HepG2 (cell line): ENCODE measurements around the gene ABCG1. TPM values are rescaled to one million over a fixed set of nuclear protein-coding genes. Genes with fewer than 3 reads are reported as not detected.

Experiments
- ARID2 ChIP-seq: sonication (generic); formaldehyde crosslinking; IDR thresholded peaks from 2 replicates; pipeline ENCODE4 v1.8.1; 2022; ENCODE audit warnings: mild to moderate bottlenecking, missing genetic modification reagents, borderline replicate concordance
- ARID4A ChIP-seq: sonication (generic); formaldehyde crosslinking; IDR thresholded peaks from 2 replicates; pipeline ENCODE4 v1.5.0; 2020; ENCODE audit warnings: mild to moderate bottlenecking, missing genetic modification reagents, borderline replicate concordance
- BRD4 ChIP-seq: sonication (generic); formaldehyde crosslinking; IDR thresholded peaks from 2 replicates; pipeline ENCODE4 v1.4.0; 2020; ENCODE audit warnings: missing genetic modification reagents
- DRAP1 ChIP-seq: IDR thresholded peaks from 2 replicates; pipeline ENCODE4 v1.6.1; 2016; ENCODE audit warnings: missing genetic modification reagents, missing compliant biosample characterization
- EZH2 ChIP-seq: conservative IDR thresholded peaks from 2 replicates; pipeline ENCODE4 v1.6.1; 2012; ENCODE audit warnings: mild to moderate bottlenecking, low read depth, low read length, moderate library complexity
- FOXO4 ChIP-seq: sonication (generic); formaldehyde crosslinking; conservative IDR thresholded peaks from 2 replicates; pipeline ENCODE4 v1.8.1; 2023; ENCODE audit warnings: missing genetic modification reagents
- HDAC1 ChIP-seq: sonication (generic); formaldehyde crosslinking; IDR thresholded peaks from 2 replicates; pipeline ENCODE4 v1.5.1; 2020; ENCODE audit warnings: mild to moderate bottlenecking, missing genetic modification reagents
- NCOA2 ChIP-seq: sonication (generic); formaldehyde crosslinking; IDR thresholded peaks from 2 replicates; pipeline ENCODE4 v1.8.0; 2022; ENCODE audit warnings: inconsistent platforms
- SMAD9 ChIP-seq: sonication (generic); formaldehyde crosslinking; IDR thresholded peaks from 2 replicates; pipeline ENCODE4 v1.5.1; 2020; ENCODE audit warnings: mild to moderate bottlenecking, missing genetic modification reagents
- STAG1 ChIP-seq: sonication (generic); formaldehyde crosslinking; IDR thresholded peaks from 2 replicates; pipeline ENCODE4 v1.4.0; 2020; ENCODE audit warnings: missing genetic modification reagents
- TFDP1 ChIP-seq: IDR thresholded peaks from 2 replicates; pipeline ENCODE4 v1.6.1; 2016; ENCODE audit warnings: missing compliant biosample characterization, missing genetic modification reagents, borderline replicate concordance
- XRCC5 ChIP-seq: fragments of 200-400 bp; formaldehyde crosslinking; optimal IDR thresholded peaks from 2 replicates; pipeline ENCODE3; 2017; ENCODE audit warnings: mild to moderate bottlenecking, low read length
- YEATS4 ChIP-seq: sonication (generic); formaldehyde crosslinking; IDR thresholded peaks from 2 replicates; pipeline ENCODE4 v1.4.0; 2020; ENCODE audit warnings: missing genetic modification reagents, borderline replicate concordance
- ZBTB7B ChIP-seq: sonication (generic); formaldehyde crosslinking; IDR thresholded peaks from 2 replicates; pipeline ENCODE4 v1.4.0; 2020; ENCODE audit warnings: missing genetic modification reagents
- ZGPAT ChIP-seq: IDR thresholded peaks from 2 replicates; pipeline ENCODE4 v1.6.1; 2016; ENCODE audit warnings: mild to moderate bottlenecking
- ZNF224 ChIP-seq: sonication (generic); formaldehyde crosslinking; IDR thresholded peaks from 2 replicates; pipeline ENCODE4 v1.5.0; 2020; ENCODE audit warnings: mild to moderate bottlenecking, missing genetic modification reagents
- ZNF333 ChIP-seq: sonication (generic); formaldehyde crosslinking; IDR thresholded peaks from 2 replicates; pipeline ENCODE4 v1.4.0; 2020; ENCODE audit warnings: mild to moderate bottlenecking, missing genetic modification reagents, borderline replicate concordance
- ZNF34 ChIP-seq: sonication (generic); formaldehyde crosslinking; IDR thresholded peaks from 2 replicates; pipeline ENCODE4 v1.4.0; 2020; ENCODE audit warnings: mild to moderate bottlenecking, missing genetic modification reagents, borderline replicate concordance
- ZNF776 ChIP-seq: sonication (generic); formaldehyde crosslinking; IDR thresholded peaks from 2 replicates; pipeline ENCODE4 v1.4.0; 2020; ENCODE audit warnings: mild to moderate bottlenecking, missing genetic modification reagents
- polyA plus RNA-seq, 8 experiments: library from polyadenylated mRNA; depleted of rRNA in 3 of 8; stranded (reverse) in 7 of 8; unstranded in 1 of 8; fragments of >200 nt; fragmentation: Illumina TruSeq in 4 of 8; extraction: Trizol in 4 of 8; gene quantifications; 2 replicates each; pipeline versions ENCODE4 v1.2.1 to v1.2.3, GENCODE V29; 2011 to 2016; ENCODE audit warnings: low read depth in 4 of 8, missing spikeins in 1 of 8, mixed read lengths in 1 of 8; ENCODE audit not compliant: insufficient read depth in 1 of 8
- total RNA-seq, 5 experiments: library from RNA; depleted of rRNA; stranded (reverse); fragments of >200 nt; fragmentation: Illumina TruSeq; extraction: Trizol; gene quantifications; 2 replicates each; pipeline ENCODE4 v1.2.3, GENCODE V29; 2016; ENCODE audit warnings: low read depth in 1 of 5

ABCG1 gene
- total and polyA plus RNA-seq, 2 of the 13 experiments (the other 11 are each of a cell fraction or from before 2014, with no cell fraction given), result 0.04 TPM; not detected in 1

- TF ChIP-seq EZH2 (no peak), ZNF776 (CRISPR knock-in tag) (no peak), SMAD9 (CRISPR knock-in tag) (no peak), ARID2 (no peak), FOXO4 (CRISPR knock-in tag) (0 out of 2 replicates have a peak, but pooled peaks have one; percentile 20), DRAP1 (CRISPR knock-in tag) (peak; percentile 71), TFDP1 (CRISPR knock-in tag) (peak; percentile 14; the same call in 1 of the 2 replicates), XRCC5 (peak; percentile 53), STAG1 (CRISPR knock-in tag) (no peak), ZNF224 (peak; percentile 55; the same call in 1 of the 2 replicates), ZNF34 (CRISPR knock-in tag) (no peak), YEATS4 (CRISPR knock-in tag) (no peak; the same call in 1 of the 2 replicates), ZGPAT (CRISPR knock-in tag) (0 out of 2 replicates have a peak, but pooled peaks have one; percentile 38), ARID4A (peak; percentile 57; the same call in 1 of the 2 replicates), NCOA2 (CRISPR knock-in tag) (0 out of 2 replicates have a peak, but pooled peaks have one; percentile 28), BRD4 (CRISPR knock-in tag) (0 out of 2 replicates have a peak, but pooled peaks have one; percentile 57), ZBTB7B (CRISPR knock-in tag) (peak; percentile 69; the same call in 1 of the 2 replicates), ZNF333 (no peak), HDAC1 (CRISPR knock-in tag) (peak; percentile 71)
Measured at GRCh38 chr21:42315296-42315891, 96.5 kb downstream of the ABCG1 start, which contains the start of gene TFF3 (continued).
